T-helper 1 cell (primary cell): Measurements from ENCODE around the gene FBXO15.

Experiments used
- DNase-seq, 5 donors: peaks; one replicate each; pipeline ENCODE4 v3.0.0-alpha.2; 2012 to 2020
- total RNA-seq, 4 donors: gene quantifications; one replicate each; lab custom pipeline; 2026; lab: John Stamatoyannopoulos, UW

FBXO15 gene
- 0.27 to 1.8 (median 1.6) reads per million in 4 donors for total RNA-seq

- peak; percentile 89 to 98 (median 91) for DNase-seq
Measured at GRCh38 chr18:74147779-74148542, at the start of gene FBXO15, which contains the start of gene TIMM21. TSS of gene FBXO15 (minus strand) at chr18:74147834. CDS start at chr18:74147785, 49 bp downstream. TSS of gene TIMM21 (plus strand) at chr18:74148523. CDS start at chr18:74148809, 286 bp downstream.

- peak in 4 of 5 donors; percentile 23 to 59 (median 32) for DNase-seq
Measured at GRCh38 chr18:74196220-74197119, 48.8 kb upstream of the FBXO15 start.

GRCh38 chr18:74194691-74195090 is 47.1 kb upstream of the FBXO15 start:
- no peak for DNase-seq

- DNase-seq: no peak
Measured at GRCh38 chr18:74191577-74191976, 43.9 kb upstream of the FBXO15 start.

- no peak for DNase-seq
Measured at GRCh38 chr18:74190086-74190485, 42.5 kb upstream of the FBXO15 start.

- no peak for DNase-seq
Measured at GRCh38 chr18:74186661-74187060, 39.0 kb upstream of the FBXO15 start.

- DNase-seq: no peak
Measured at GRCh38 chr18:74185860-74186259, 38.2 kb upstream of the FBXO15 start.

- no peak for DNase-seq
Measured at GRCh38 chr18:74184875-74185274, 37.2 kb upstream of the FBXO15 start.

GRCh38 chr18:74183130-74183529 is 35.5 kb upstream of the FBXO15 start:
- DNase-seq: no peak

GRCh38 chr18:74182335-74182734 is 34.7 kb upstream of the FBXO15 start:
- no peak for DNase-seq

- DNase-seq: no peak
Measured at GRCh38 chr18:74179623-74180199, 32.1 kb upstream of the FBXO15 start.

- no peak for DNase-seq
Measured at GRCh38 chr18:74178884-74179283, 31.2 kb upstream of the FBXO15 start.

GRCh38 chr18:74175658-74176057 is 28.0 kb upstream of the FBXO15 start:
- DNase-seq: no peak

GRCh38 chr18:74173434-74173750 is 25.8 kb upstream of the FBXO15 start:
- DNase-seq: no peak

- DNase-seq: no peak
Measured at GRCh38 chr18:74172697-74173433, 25.2 kb upstream of the FBXO15 start.

- DNase-seq: no peak
Measured at GRCh38 chr18:74171910-74172606, 24.4 kb upstream of the FBXO15 start.

- no peak for DNase-seq
Measured at GRCh38 chr18:74166386-74166785, 18.8 kb upstream of the FBXO15 start.

- DNase-seq: no peak
Measured at GRCh38 chr18:74163019-74163660, 15.5 kb upstream of the FBXO15 start.

- no peak for DNase-seq
Measured at GRCh38 chr18:74155276-74155675, 7.6 kb upstream of the FBXO15 start.

GRCh38 chr18:74154716-74155115 is 7.1 kb upstream of the FBXO15 start:
- DNase-seq: no peak

GRCh38 chr18:74153793-74154192 is 6.2 kb upstream of the FBXO15 start:
- DNase-seq: no peak
